GM12875 (cell line): Measurements from ENCODE around the gene TBCA.

Source experiments
- H3K4me3 ChIP-seq: one replicate; pipeline ENCODE4 v1.5.1; 2011; ENCODE audit warnings: low read depth, low read length, control low read depth
- TF ChIP-seq, protein P1 (sequence below): IDR thresholded peaks from 2 replicates; pipeline ENCODE4 v1.5.1; 2011; ENCODE audit warnings: low read depth, mild to moderate bottlenecking, control low read depth, inconsistent platforms, low read length, moderate library complexity, borderline replicate concordance; ENCODE audit not compliant: insufficient read depth

The TBCA gene, protein sequence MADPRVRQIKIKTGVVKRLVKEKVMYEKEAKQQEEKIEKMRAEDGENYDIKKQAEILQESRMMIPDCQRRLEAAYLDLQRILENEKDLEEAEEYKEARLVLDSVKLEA

DNA sequence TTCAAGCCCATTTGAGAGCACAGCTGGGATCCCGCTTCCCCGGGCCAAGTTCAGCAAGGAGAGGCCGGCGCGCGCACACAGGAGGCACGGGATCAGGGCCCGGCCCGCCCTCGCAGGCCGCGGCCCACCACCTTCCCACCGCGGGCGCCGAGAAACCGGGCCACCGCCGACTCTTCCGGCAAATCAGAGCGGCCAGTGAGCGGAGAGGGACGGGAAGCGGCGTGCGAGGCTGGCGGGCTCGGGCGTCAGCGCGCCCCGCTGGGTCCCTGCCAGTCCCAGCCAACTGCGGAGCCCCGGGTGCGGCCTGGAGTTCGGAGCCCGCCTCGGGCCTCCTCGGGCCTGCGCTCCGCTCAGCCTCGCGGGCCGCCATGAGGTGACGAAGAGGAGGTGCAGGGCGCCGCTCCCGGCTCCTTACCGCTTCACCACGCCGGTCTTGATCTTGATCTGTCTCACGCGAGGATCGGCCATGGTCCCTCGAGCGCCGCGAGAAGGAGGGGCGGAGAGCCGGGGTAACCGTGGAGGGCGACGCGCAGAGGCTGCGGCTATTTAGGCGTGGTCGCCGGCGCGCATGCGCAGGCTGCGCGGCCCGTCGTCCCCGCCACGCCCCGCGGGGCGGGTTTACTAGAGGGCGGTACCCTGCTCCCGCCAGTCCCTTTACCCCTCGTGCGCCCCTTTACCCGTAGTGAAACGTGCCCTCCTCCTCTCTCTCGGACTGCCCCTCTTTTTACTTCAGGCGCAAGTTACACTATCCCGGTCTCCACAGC, at the start of gene TBCA:
TSS of gene TBCA (minus strand) at position 550 of the 764 bp plus-strand sequence. CDS start at position 468, 82 bp downstream.
- TF ChIP-seq, protein P1, sequence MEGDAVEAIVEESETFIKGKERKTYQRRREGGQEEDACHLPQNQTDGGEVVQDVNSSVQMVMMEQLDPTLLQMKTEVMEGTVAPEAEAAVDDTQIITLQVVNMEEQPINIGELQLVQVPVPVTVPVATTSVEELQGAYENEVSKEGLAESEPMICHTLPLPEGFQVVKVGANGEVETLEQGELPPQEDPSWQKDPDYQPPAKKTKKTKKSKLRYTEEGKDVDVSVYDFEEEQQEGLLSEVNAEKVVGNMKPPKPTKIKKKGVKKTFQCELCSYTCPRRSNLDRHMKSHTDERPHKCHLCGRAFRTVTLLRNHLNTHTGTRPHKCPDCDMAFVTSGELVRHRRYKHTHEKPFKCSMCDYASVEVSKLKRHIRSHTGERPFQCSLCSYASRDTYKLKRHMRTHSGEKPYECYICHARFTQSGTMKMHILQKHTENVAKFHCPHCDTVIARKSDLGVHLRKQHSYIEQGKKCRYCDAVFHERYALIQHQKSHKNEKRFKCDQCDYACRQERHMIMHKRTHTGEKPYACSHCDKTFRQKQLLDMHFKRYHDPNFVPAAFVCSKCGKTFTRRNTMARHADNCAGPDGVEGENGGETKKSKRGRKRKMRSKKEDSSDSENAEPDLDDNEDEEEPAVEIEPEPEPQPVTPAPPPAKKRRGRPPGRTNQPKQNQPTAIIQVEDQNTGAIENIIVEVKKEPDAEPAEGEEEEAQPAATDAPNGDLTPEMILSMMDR = peak; percentile 47
- H3K4me3 ChIP-seq = peak within 1 kb of the TSS; percentile 83

DNA sequence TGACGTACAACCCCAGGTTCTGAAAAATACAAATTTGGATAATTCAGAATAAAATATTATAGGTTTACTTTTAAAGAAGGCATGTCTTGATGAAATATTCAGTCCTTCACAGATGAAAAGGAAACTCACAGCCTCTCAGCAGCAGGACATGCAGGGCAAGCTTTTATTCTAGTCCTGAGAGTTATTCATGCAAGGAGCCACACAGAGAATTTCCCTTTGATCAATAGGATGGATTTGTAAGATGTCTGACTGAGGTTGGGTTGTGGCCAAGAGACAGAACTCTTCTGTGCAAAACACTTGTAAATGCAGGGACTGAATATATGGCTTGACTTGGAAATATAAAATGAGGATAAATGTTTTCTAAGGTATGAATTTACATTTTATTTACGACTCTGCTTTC, 48.8 kb upstream of the TBCA start:
- no peak overlapping the region for H3K4me3 ChIP-seq

DNA sequence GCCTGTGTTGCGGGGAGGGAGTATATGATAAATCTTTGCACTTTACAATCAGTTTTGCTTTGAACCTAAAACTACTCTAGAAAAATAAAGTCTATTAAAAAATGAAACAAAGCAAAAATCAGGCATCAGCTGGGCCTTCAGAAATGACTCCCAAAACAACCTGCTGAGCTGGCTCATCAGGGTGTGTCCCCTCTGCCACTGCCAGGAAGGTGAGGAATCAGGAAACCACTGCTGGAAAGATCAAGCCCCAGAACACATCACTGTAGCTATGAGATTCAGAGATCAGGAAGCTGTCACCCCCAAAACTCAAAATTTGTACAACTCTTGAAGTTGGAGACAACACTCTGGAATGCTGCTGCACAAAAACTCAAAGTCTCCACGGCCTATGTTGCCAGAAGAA, 40.5 kb upstream of the TBCA start:
- TF ChIP-seq, protein P1 = no peak

More for the DNA sequence above, 48.8 kb upstream of the TBCA start:
- TF ChIP-seq, protein P1 = no peak

DNA sequence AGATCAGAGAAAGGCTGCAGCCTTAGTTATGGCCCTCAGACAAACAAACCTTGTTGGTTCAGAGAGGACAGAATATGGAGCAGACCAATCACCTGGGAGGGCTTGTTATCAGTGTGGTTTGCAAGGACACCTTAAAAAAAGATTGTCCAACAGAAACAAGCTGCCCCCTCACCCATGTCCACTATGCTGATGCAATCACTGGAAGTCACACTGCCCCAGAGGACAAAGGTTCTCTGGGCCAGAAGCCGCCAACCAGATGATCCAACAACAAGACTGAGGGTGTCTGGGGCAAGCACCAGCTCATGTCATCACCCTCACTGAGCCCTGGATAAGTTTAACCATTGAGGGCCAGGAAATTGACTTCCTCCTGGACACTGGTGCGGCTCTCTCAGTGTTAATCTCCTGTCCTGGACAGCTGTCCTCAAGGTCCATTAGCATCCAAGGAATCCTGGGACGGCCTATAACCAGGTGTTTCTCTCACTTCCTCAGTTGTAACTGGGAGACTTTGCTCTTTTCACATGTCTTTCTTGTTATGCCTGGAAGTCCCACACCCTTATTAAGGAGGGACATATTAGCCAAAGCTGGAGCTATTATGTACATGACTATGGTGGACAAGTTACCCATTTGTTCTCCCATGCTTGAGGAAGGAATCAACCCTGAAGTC, 36.9 kb upstream of the TBCA start:
- TF ChIP-seq, protein P1 = no peak
- no peak overlapping the region for H3K4me3 ChIP-seq

More for the DNA sequence above, 40.5 kb upstream of the TBCA start:
- no peak overlapping the region for H3K4me3 ChIP-seq

DNA sequence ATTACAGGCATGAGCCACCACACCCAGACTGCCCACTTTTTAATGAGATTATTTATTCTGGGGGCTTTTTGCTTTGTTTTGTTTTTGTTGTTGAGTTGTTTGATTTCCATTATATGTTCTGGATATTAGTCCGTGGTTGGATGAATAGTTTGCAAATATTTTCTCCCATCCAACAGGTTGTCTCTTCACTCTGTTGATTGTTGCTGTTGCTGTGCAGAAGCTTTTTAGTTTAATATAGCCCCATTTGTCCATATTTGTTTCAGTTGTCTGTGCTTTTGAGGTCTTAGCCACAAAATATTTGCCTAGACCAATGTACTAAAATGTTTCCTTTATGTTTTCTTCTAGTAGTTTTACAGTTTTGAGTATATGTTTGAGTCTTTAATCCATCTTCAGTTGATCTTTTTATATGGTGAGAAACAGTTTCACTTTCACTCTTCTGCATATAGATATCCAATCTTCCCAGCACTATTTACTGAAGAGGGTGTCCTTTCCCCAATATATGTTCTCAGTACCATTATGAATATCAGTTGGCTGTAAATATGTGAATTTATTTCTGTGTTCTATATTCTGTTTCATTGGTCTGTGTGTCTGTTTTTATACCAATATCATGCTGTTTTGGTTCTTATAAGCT, 30.2 kb upstream of the TBCA start:
- no peak overlapping the region for H3K4me3 ChIP-seq
- TF ChIP-seq, protein P1 = no peak

DNA sequence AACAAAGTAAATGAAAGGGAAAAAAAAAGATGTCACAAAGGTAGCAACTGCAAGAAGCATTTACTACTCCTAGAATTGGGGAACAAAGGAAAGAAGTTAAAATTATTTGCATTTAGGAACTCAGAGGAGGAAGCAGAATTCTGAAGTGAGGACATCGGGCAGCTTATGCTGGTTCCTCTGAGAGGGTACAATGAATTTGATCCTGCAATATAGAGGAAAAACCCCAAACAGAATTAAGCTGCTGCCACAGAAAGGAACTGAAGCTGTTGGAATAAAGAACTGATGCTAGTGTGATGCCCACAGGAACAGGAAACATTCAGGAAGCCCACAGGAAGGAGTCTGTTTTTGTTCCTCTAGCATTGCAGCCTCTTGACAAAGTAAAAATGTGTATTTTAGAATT, 22.3 kb upstream of the TBCA start:
- TF ChIP-seq, protein P1 = no peak
- no peak overlapping the region for H3K4me3 ChIP-seq
